ENCODE measurements around the gene TOM1L1. TPM values are rescaled to one million over a fixed set of nuclear protein-coding genes. Genes with fewer than 3 reads are reported as not detected.

Gene TOM1L1
- total RNA-seq, 6 donors from 2014 or later: 25.1 to 64.1 (median 35.1) TPM

DNA sequence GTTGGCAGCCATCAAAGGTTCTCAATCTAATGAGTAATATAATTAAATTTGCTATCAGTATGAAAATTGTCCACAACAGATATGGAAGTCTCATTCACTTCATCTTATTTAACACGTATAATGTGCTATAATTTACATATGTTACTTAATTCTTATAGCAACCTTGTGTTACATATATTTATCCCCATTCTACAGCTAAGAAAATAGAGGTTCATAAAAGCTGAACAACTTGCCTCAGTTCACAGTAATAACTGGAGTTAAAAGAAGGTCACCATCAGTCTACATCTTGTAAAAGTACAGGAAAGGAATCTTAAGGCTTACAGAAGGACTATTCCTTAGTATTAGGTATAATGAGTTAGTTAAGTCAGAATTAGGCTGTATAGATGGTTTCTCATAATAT, 95.8 kb downstream of the TOM1L1 start:
- no peaks in the 10 kb centered on the region for H3K9me3 ChIP-seq
- no peak for DNase-seq
- H3K27me3 ChIP-seq: no peaks in the 10 kb centered on the region
- ATAC-seq (ENCODE audit: low FRiP score in 2 of 2): no peak
- no peak overlapping the region for H3K27ac ChIP-seq
- H3K4me1 ChIP-seq: no peaks in the 10 kb centered on the region
- WGBS, 2 donors: 90 to 92% methylated on average over 1 of the region's 1 CpG
- no peak overlapping the region for H3K4me3 ChIP-seq
- peaks cover 0 to 19% (median 2%) of the 10 kb centered on the region in 4 donors for H3K36me3 ChIP-seq
- TF ChIP-seq POLR2AphosphoS5 (IDR thresholded peaks at IDR 0.05) (no peak), CTCF (IDR thresholded peaks at IDR 0.05) (no peak), EP300 (IDR thresholded peaks at IDR 0.05) (no peak), POLR2A (IDR thresholded peaks at IDR 0.05) (no peak)

DNA sequence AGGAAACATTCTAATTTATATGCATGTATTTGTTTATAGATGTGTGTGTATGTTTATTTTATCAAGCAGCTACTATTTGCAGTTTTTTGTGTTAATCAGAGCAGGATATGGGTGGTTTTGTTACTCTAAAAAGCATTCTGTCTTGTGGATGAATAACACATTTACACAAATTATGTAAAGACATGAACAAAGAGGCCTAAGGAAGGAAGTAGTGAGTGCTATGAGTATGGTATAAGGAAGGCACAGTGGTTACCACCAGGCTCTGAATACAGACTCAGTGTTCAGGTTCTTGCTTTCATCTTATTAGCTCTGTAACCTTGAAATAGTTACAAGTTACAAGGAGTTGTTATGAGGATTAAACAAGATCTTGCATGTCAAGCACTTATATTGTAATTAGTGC, 101.8 kb downstream of the TOM1L1 start:
- DNase-seq (no peak), ATAC-seq (ENCODE audit: low FRiP score in 2 of 2) (no peak)

DNA sequence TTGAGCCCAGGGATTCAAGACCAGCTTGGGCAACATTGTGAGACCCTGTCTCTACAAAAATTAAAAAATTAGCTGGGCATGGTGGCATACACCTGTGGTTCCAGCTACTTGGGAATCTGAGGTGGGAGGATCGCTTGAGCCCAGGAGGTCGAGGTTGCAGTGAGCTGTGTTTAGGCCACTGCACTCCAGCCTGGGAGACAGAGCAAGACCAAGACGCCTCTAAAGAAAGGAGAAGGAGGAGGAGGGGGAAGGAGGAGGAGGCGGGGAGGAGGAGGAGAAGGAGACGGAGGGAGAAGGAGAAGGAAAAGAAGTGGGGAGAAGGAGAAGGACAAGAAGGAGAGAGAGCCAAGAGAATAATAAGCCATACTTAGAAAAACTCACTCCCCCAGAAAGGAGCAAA, 103.8 kb downstream of the TOM1L1 start:
- peaks cover 0 to 30% (median 0%) of the 10 kb centered on the region in 4 donors for H3K36me3 ChIP-seq
- ATAC-seq (ENCODE audit: low FRiP score in 2 of 2) (no peak), DNase-seq (no peak)
- WGBS, 2 donors: 87% methylated on average over 5 of the region's 5 CpGs
- no peaks in the 10 kb centered on the region for H3K9me3 ChIP-seq
- TF ChIP-seq POLR2AphosphoS5 (IDR thresholded peaks at IDR 0.05): no peak
- no peak for TF ChIP-seq CTCF (IDR thresholded peaks at IDR 0.05)
- TF ChIP-seq POLR2A (IDR thresholded peaks at IDR 0.05): no peak
- no peak for TF ChIP-seq EP300 (IDR thresholded peaks at IDR 0.05)
- H3K4me3 ChIP-seq: no peak overlapping the region
- H3K27me3 ChIP-seq: no peaks in the 10 kb centered on the region
- no peak overlapping the region for H3K27ac ChIP-seq
- H3K4me1 ChIP-seq: no peaks in the 10 kb centered on the region

More for the DNA sequence above, 101.8 kb downstream of the TOM1L1 start:
- Histone ChIP-seq H3K4me1 (no peaks in the 10 kb centered on the region), H3K4me3 (no peak overlapping the region), H3K36me3 (peaks cover 0 to 20% (median 0%) of the 10 kb centered on the region in 4 donors), H3K27me3 (no peaks in the 10 kb centered on the region), H3K9me3 (no peaks in the 10 kb centered on the region), H3K27ac (no peak overlapping the region)
- TF ChIP-seq CTCF (IDR thresholded peaks at IDR 0.05) (no peak), POLR2AphosphoS5 (IDR thresholded peaks at IDR 0.05) (no peak), EP300 (IDR thresholded peaks at IDR 0.05) (no peak), POLR2A (IDR thresholded peaks at IDR 0.05) (no peak)

- TF ChIP-seq POLR2A (IDR thresholded peaks at IDR 0.05): no peak
- peak in 3 of 6 experiments; percentile 18 to 26 (median 24) for TF ChIP-seq CTCF (IDR thresholded peaks at IDR 0.05)
- Histone ChIP-seq H3K4me1 (no peaks in the 10 kb centered on the region), H3K9me3 (no peaks in the 10 kb centered on the region), H3K27me3 (no peaks in the 10 kb centered on the region), H3K27ac (no peak overlapping the region), H3K4me3 (no peak overlapping the region), H3K36me3 (peaks cover 0 to 21% (median 0%) of the 10 kb centered on the region in 4 donors)
- ATAC-seq (ENCODE audit: low FRiP score in 2 of 2) (no peak), DNase-seq (no peak)
- 94 to 100% methylated on average over 1 of the region's 1 CpG for WGBS, 2 donors
Measured at GRCh38 chr17:55005520-55005919, 104.9 kb downstream of the TOM1L1 start.

Small RNA genes lying within 50 kb of the gene (small RNA-seq; reads per million reads assigned to genes)
- gene AC007485.1: 0 reads per million in 4 donors

Other genes starting within 250 kb of the TOM1L1 start
- 10 to 100 TPM; 30.7 to 64.8 (median 47.2) TPM for gene COX11, start 67.8 kb downstream of the TOM1L1 start, total RNA-seq
- 10 to 100 TPM in 4 of 6 donors, 1 to 10 TPM in 2; 9.1 to 24.7 (median 11.9) TPM for gene STXBP4, start 67.9 kb downstream of the TOM1L1 start, total RNA-seq